ENCODE results near the gene RNPS1. TPM values are rescaled to one million over a fixed set of nuclear protein-coding genes. Genes with fewer than 3 reads are reported as not detected.

Gene RNPS1
- total and polyA plus RNA-seq, 4 donors = 92.0 to 144 (median 112) TPM

DNA sequence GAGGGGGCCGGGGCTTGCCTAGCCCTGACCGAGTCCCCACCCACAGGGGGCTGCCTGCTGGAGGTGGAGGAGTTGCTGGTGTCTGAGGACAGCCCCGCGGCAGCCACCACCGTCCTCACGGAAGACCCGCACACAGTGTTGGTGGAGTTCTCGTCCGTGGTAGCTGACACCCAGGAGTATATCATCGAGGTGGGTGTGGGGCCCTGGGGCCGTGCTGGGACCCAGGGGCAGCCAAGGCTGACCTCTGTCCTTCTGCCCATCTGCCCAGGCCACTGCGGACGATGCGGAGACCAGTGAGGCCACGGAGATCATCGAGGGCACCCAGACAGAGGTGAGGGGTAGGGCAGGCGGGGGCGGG, 33.1 kb downstream of the RNPS1 start:
- ATAC-seq (ENCODE audit: insufficient read depth, low FRiP score) (no peak), DNase-seq (no peak)
- Histone ChIP-seq H3K4me1 (ENCODE audit: control insufficient read depth in 5 of 5, insufficient read depth in 5 of 5, low read length in 5 of 5) (peaks cover 0 to 13% (median 7%) of the 10 kb centered on the region in 5 donors), H3K9me3 (ENCODE audit: control insufficient read depth in 4 of 4, insufficient read depth in 3 of 4, low read length in 3 of 4) (peaks cover 0 to 22% (median 0%) of the 10 kb centered on the region in 4 donors), H3K27ac (ENCODE audit: low read depth in 1 of 2, low read length in 1 of 2) (no peak overlapping the region), H3K27me3 (ENCODE audit: control insufficient read depth in 3 of 3, insufficient read depth in 3 of 3, low read length in 2 of 3) (peaks cover 0 to 27% (median 4%) of the 10 kb centered on the region in 3 donors), H3K36me3 (ENCODE audit: control insufficient read depth in 4 of 4, insufficient read depth in 4 of 4, low read length in 4 of 4) (peaks cover 0 to 67% (median 21%) of the 10 kb centered on the region in 4 donors), H3K9ac (ENCODE audit: insufficient read depth in 1 of 2, low read length in 2 of 2) (no peak overlapping the region), H3K4me3 (no peak overlapping the region)
- no peak for TF ChIP-seq CTCF (IDR thresholded peaks at IDR 0.05; ENCODE audit: control extremely low read depth, extremely low read depth)
- WGBS, 2 donors = 95 to 96% methylated on average over 18 of the region's 18 CpGs

- Histone ChIP-seq H3K9ac (ENCODE audit: insufficient read depth in 1 of 2, low read length in 2 of 2) (no peak overlapping the region), H3K36me3 (ENCODE audit: control insufficient read depth in 4 of 4, insufficient read depth in 4 of 4, low read length in 4 of 4) (peaks cover 3 to 68% (median 26%) of the 10 kb centered on the region in 4 donors), H3K4me1 (ENCODE audit: control insufficient read depth in 5 of 5, insufficient read depth in 5 of 5, low read length in 5 of 5) (peaks cover 0 to 13% (median 7%) of the 10 kb centered on the region in 5 donors), H3K4me3 (no peak overlapping the region), H3K9me3 (ENCODE audit: control insufficient read depth in 4 of 4, insufficient read depth in 3 of 4, low read length in 3 of 4) (peaks cover 0 to 22% (median 0%) of the 10 kb centered on the region in 4 donors), H3K27me3 (ENCODE audit: control insufficient read depth in 3 of 3, insufficient read depth in 3 of 3, low read length in 2 of 3) (peaks cover 0 to 27% (median 4%) of the 10 kb centered on the region in 3 donors), H3K27ac (ENCODE audit: low read depth in 1 of 2, low read length in 1 of 2) (no peak overlapping the region)
- TF ChIP-seq CTCF (IDR thresholded peaks at IDR 0.05; ENCODE audit: control extremely low read depth, extremely low read depth) = no peak
- 96 to 97% methylated on average over 50 to 51 of the region's 51 CpGs for WGBS, 2 donors
- ATAC-seq (ENCODE audit: insufficient read depth, low FRiP score) (no peak), DNase-seq (no peak)
Measured at GRCh38 chr16:2233872-2234812, 33.8 kb downstream of the RNPS1 start.

DNA sequence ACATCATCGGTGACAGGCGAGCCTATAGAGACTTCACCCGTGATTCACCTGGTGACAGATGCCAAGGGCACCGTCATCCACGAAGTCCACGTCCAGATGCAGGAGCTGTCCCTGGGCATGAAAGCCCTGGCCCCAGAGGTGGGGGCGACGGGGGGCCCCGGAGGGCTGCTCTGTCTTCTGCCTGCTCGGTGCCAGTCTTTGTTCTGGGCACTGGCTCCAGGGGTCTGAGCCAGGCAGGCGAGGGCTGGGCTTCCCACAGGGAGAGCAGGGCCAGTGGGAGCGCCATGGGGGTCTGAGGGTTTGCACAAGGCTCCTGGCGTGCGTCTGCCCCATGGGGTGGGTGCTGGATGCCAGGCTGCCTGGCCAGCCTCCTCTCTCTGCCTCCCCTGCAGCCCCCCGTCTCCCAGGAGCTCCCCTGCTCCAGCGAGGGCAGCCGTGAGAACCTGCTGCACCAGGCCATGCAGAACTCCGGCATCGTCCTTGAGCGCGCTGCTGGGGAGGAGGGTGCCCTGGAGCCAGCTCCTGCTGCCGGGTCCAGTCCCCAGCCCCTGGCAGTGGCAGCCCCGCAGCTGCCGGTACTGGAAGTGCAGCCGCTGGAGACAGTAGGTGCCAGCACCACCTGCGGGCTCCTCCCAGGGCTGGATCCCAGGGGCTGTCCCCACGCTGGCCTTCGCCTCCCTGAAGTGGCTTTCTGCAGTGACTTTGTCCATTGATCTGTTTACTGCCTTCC, 34.7 kb downstream of the RNPS1 start:
- no peak for TF ChIP-seq CTCF (IDR thresholded peaks at IDR 0.05; ENCODE audit: control extremely low read depth, extremely low read depth)
- Histone ChIP-seq H3K9ac (ENCODE audit: insufficient read depth in 1 of 2, low read length in 2 of 2) (no peak overlapping the region), H3K27ac (ENCODE audit: low read depth in 1 of 2, low read length in 1 of 2) (no peak overlapping the region), H3K36me3 (ENCODE audit: control insufficient read depth in 4 of 4, insufficient read depth in 4 of 4, low read length in 4 of 4) (peaks cover 3 to 78% (median 31%) of the 10 kb centered on the region in 4 donors), H3K4me3 (no peak overlapping the region), H3K27me3 (ENCODE audit: control insufficient read depth in 3 of 3, insufficient read depth in 3 of 3, low read length in 2 of 3) (peaks cover 0 to 27% (median 4%) of the 10 kb centered on the region in 3 donors), H3K9me3 (ENCODE audit: control insufficient read depth in 4 of 4, insufficient read depth in 3 of 4, low read length in 3 of 4) (peaks cover 0 to 22% (median 0%) of the 10 kb centered on the region in 4 donors), H3K4me1 (ENCODE audit: control insufficient read depth in 5 of 5, insufficient read depth in 5 of 5, low read length in 5 of 5) (peaks cover 0 to 13% (median 7%) of the 10 kb centered on the region in 5 donors)
- DNase-seq (no peak), ATAC-seq (ENCODE audit: insufficient read depth, low FRiP score) (no peak)
- WGBS, 2 donors = 96% methylated on average over 27 to 28 of the region's 28 CpGs

Measured in lung (tissue), 12 donors.